GM23338 (cell line): Measurements from ENCODE around the gene GARS1. TPM values are rescaled to one million over a fixed set of nuclear protein-coding genes. Genes with fewer than 3 reads are reported as not detected.

Source experiments
- ATAC-seq: fragments of 200-7000 bp; cut with Tn5 transposase; 3 replicates; pipeline ENCODE4 v1.9.1; 2020
- DNase-seq: peaks from one replicate; pipeline ENCODE4 v3.0.0-alpha.2; 2015; ENCODE audit warnings: low spot score
- H2AFZ ChIP-seq: fragments of 200-600 bp; sonication (generic); 2 replicates; pipeline ENCODE4 v1.8.0; 2016; ENCODE audit warnings: antibody characterized with exemption, mild to moderate bottlenecking, moderate library complexity
- H3F3A ChIP-seq: fragments of 200-600 bp; sonication (generic); replicated peaks from 2 replicates; pipeline ENCODE4 v1.8.0; 2017; ENCODE audit warnings: antibody characterized with exemption, mixed run types, low read depth
- H3K27ac ChIP-seq: fragments of 200-600 bp; sonication (generic); 2 replicates; pipeline ENCODE4 v1.6.1; 2016; ENCODE audit warnings: low read depth
- H3K27me3 ChIP-seq: fragments of 200-600 bp; sonication (generic); 2 replicates; pipeline ENCODE4 v1.8.0; 2016; ENCODE audit warnings: mild to moderate bottlenecking, mixed run types, moderate library complexity; ENCODE audit not compliant: insufficient read depth
- H3K36me3 ChIP-seq: fragments of 200-600 bp; sonication (generic); 2 replicates; pipeline ENCODE4 v1.8.0; 2016; ENCODE audit warnings: mild to moderate bottlenecking; ENCODE audit not compliant: insufficient read depth
- H3K4me1 ChIP-seq: fragments of 200-600 bp; sonication (generic); 2 replicates; pipeline ENCODE4 v1.8.0; 2016; ENCODE audit warnings: mild to moderate bottlenecking, moderate library complexity; ENCODE audit not compliant: insufficient read depth
- H3K4me2 ChIP-seq: fragments of 200-600 bp; sonication (generic); 2 replicates; pipeline ENCODE4 v1.7.1; 2017; ENCODE audit warnings: mixed run types
- H3K4me3 ChIP-seq: fragments of 200-600 bp; sonication (generic); 2 replicates; pipeline ENCODE4 v1.6.1; 2016; ENCODE audit warnings: mixed run types
- H3K79me2 ChIP-seq: fragments of 200-600 bp; sonication (generic); replicated peaks from 2 replicates; pipeline ENCODE4 v1.8.0; 2017; ENCODE audit warnings: mild to moderate bottlenecking; ENCODE audit not compliant: insufficient read depth
- H3K9me2 ChIP-seq: fragments of 200-600 bp; sonication (generic); 2 replicates; pipeline ENCODE4 v1.8.0; 2017; ENCODE audit not compliant: insufficient read depth
- H4K20me1 ChIP-seq: fragments of 200-600 bp; sonication (generic); replicated peaks from 2 replicates; pipeline ENCODE4 v1.8.0; 2017; ENCODE audit warnings: mild to moderate bottlenecking; ENCODE audit not compliant: insufficient read depth
- H3K27ac Mint-ChIP-seq: 2 replicates; pipeline ENCODE4 v1.8.0; 2020; ENCODE audit warnings: inconsistent platforms, mild to moderate bottlenecking, moderate library complexity, mixed read lengths
- H3K27me3 Mint-ChIP-seq: 3 replicates; pipeline ENCODE4 v1.8.0; 2022; ENCODE audit warnings: low read depth, mild to moderate bottlenecking, moderate library complexity, mixed read lengths, inconsistent platforms; ENCODE audit not compliant: insufficient read depth, poor library complexity
- H3K36me3 Mint-ChIP-seq: 3 replicates; pipeline ENCODE4 v1.8.0; 2021; ENCODE audit warnings: low read depth, mild to moderate bottlenecking, inconsistent platforms, moderate library complexity, mixed read lengths
- H3K4me1 Mint-ChIP-seq: 3 replicates; pipeline ENCODE4 v1.8.0; 2020; ENCODE audit warnings: mild to moderate bottlenecking, inconsistent platforms, mixed read lengths
- H3K4me3 Mint-ChIP-seq: 3 replicates; pipeline ENCODE4 v1.8.0; 2021; ENCODE audit warnings: moderate library complexity, mild to moderate bottlenecking, inconsistent platforms, mixed read lengths
- H3K9me3 Mint-ChIP-seq: 3 replicates; pipeline ENCODE4 v1.8.0; 2020; ENCODE audit warnings: moderate library complexity, mild to moderate bottlenecking, inconsistent platforms, mixed read lengths
- CTCF ChIP-seq, 2 experiments: fragments of 200-600 bp in 1 of 2; sonication (generic) in 1 of 2; conservative IDR thresholded peaks; 2 replicates each; pipeline versions ENCODE4 v1.5.1 to v1.6.1; 2016 to 2017; ENCODE audit warnings: antibody characterized with exemption in 2 of 2, low read depth in 2 of 2, mild to moderate bottlenecking in 2 of 2, moderate library complexity in 1 of 2
- EZH2 ChIP-seq: fragments of 200-600 bp; sonication (generic); IDR thresholded peaks from one replicate; pipeline ENCODE4 v1.8.0; 2017; ENCODE audit warnings: antibody characterized with exemption, mild to moderate bottlenecking, low read depth; ENCODE audit not compliant: unreplicated experiment
- NANOG ChIP-seq: IDR thresholded peaks from 2 replicates; pipeline ENCODE4 v1.6.1; 2016; ENCODE audit warnings: antibody characterized with exemption, borderline replicate concordance
- STAT1 ChIP-seq: IDR thresholded peaks from one replicate; pipeline ENCODE4 v1.6.1; 2016; ENCODE audit warnings: antibody characterized with exemption; ENCODE audit not compliant: unreplicated experiment
- ZNF114 ChIP-seq: fragments of 250-450 bp; sonication (Bioruptor Pico); IDR thresholded peaks from 2 replicates; pipeline ENCODE4 v1.5.0; 2020; ENCODE audit warnings: mild to moderate bottlenecking, moderate library complexity
- ZNF462 ChIP-seq: fragments of 250-450 bp; sonication (Bioruptor Pico); IDR thresholded peaks from 2 replicates; pipeline ENCODE4 v1.5.0; 2020; ENCODE audit warnings: mild to moderate bottlenecking, moderate library complexity
- polyA plus RNA-seq: library from polyadenylated mRNA; unstranded; fragments of >200 nt; fragmentation: Nextera tagmentation; extraction: Ambion mirVana; gene quantifications from 2 replicates; pipeline ENCODE4 v1.2.1, GENCODE V29; 2016
- total RNA-seq: library from RNA; depleted of rRNA; stranded (reverse); fragments of >200 nt; shearing (Covaris generic); gene quantifications from 2 replicates; pipeline ENCODE4 v1.2.3, GENCODE V29; 2014

GARS1 gene
- total and polyA plus RNA-seq, 2 experiments from 2014 or later: 207 to 241 TPM

DNA sequence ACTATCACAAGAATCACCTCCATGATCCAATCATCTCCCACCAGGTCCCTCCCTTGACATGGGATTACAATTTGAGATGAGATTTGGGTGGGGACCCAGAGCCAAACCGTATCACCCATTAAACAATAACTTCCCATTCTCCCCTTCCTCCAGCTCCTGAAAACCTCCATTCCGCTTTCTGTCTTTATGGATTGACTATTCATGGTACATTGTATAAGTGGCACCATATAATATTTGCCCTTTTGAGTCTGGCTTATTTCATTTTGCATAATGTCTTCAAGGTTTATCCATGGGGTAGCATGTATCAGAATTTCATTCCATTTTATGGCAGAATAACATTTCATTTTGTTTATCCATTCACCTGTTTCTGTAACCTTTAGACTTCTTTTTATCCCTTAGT is 39.2 kb upstream of the GARS1 start:
- Mint-ChIP-seq H3K27me3 (no peaks in the 10 kb centered on the region), H3K27ac (no peak overlapping the region)

More for the DNA sequence above, 39.2 kb upstream of the GARS1 start:
- H3K79me2 ChIP-seq: no peaks in the 10 kb centered on the region
- H3F3A ChIP-seq: no peaks in the 10 kb centered on the region
- peaks cover 2% of the 10 kb centered on the region; the same call in 1 of the 3 replicates for H3K36me3 Mint-ChIP-seq
- no peaks in the 10 kb centered on the region for H4K20me1 ChIP-seq
- no peaks in the 10 kb centered on the region for H3K9me3 Mint-ChIP-seq
- H3K9me2 ChIP-seq: peaks cover 6% of the 10 kb centered on the region; the same call in 1 of the 2 replicates
- ATAC-seq (no peak), DNase-seq (no peak)
- no peak for TF ChIP-seq NANOG
- no peak for TF ChIP-seq CTCF (conservative IDR thresholded peaks at IDR 0.05; ENCODE audit: low read depth in 2 of 2)
- TF ChIP-seq STAT1: no peak
- TF ChIP-seq ZNF462 (CRISPR knock-in tag): no peak
- no peak for TF ChIP-seq ZNF114 (CRISPR knock-in tag)
- TF ChIP-seq EZH2: no peak
- no peak overlapping the region for H3K4me3 Mint-ChIP-seq
- no peaks in the 10 kb centered on the region for H3K36me3 ChIP-seq
- H3K27me3 ChIP-seq: no peaks in the 10 kb centered on the region
- H3K4me2 ChIP-seq: no peak overlapping the region
- H3K4me1 ChIP-seq: peaks cover 9% of the 10 kb centered on the region
- H3K4me3 ChIP-seq: no peak overlapping the region
- H3K27ac ChIP-seq: no peak overlapping the region
- H2AFZ ChIP-seq: no peak overlapping the region
- no peaks in the 10 kb centered on the region for H3K4me1 Mint-ChIP-seq
